PC-9 (cell line): Measurements from ENCODE around the gene SUGCT.

Experiments
- CTCF ChIP-seq: fragments of 200-600 bp; sonication (generic); conservative IDR thresholded peaks from 2 replicates; pipeline ENCODE4 v1.6.1; 2017; ENCODE audit warnings: mixed run types, antibody characterized with exemption, mild to moderate bottlenecking, moderate library complexity
- EZH2 ChIP-seq: fragments of 200-600 bp; sonication (generic); IDR thresholded peaks from 2 replicates; pipeline ENCODE4 v1.8.0; 2017; ENCODE audit warnings: antibody characterized with exemption, low read depth

- TF ChIP-seq CTCF (no peak), EZH2 (no peak)
Measured at GRCh38 chr7:40721342-40721949, 586.6 kb downstream of the SUGCT start.
